IMR-90 (cell line): ENCODE measurements around the gene FTL. TPM values are rescaled to one million over a fixed set of nuclear protein-coding genes. Genes with fewer than 3 reads are reported as not detected.
A peak's percentile ranks its signal among the peaks of the same experiment; 100 is the strongest.

Experiments
- ATAC-seq: fragments of 200-7000 bp; cut with Tn5 transposase; 2 replicates; pipeline ENCODE4 v1.9.1; 2020; ENCODE audit warnings: low read depth, mild to moderate bottlenecking, moderate library complexity
- BruUV-seq: library from RNA; stranded (reverse); fragments of 400-500 nt; replicated peaks from 2 replicates; lab custom pipeline; 2021; lab: Mats Ljungman, UMichigan
- CTCF ChIA-PET: fragments of 300-600 bp; formaldehyde crosslinking; extraction: SDS; loops from one replicate; lab custom pipeline; 2021; ENCODE audit warnings: antibody characterized with exemption; lab: Yijun Ruan, JAX
- POLR2A ChIA-PET: fragments of 300-600 bp; sonication (Branson Sonifier 250); formaldehyde crosslinking; loops from one replicate; lab custom pipeline; 2022; ENCODE audit warnings: antibody characterized with exemption; ENCODE audit not compliant: unreplicated experiment; lab: Charles Lee
- DNase-seq: peaks from one replicate; pipeline ENCODE4 v3.0.0; 2013
- H2AFZ ChIP-seq: replicated peaks from 2 replicates; pipeline ENCODE3; 2013; ENCODE audit warnings: low read length, mild to moderate bottlenecking; ENCODE audit not compliant: poor library complexity
- H2AK5ac ChIP-seq: 2 replicates; pipeline ENCODE4 v1.6.1; 2013; ENCODE audit warnings: low read depth, low read length, inconsistent platforms
- H2AK9ac ChIP-seq: replicated peaks from 2 replicates; pipeline ENCODE3; 2013; ENCODE audit warnings: mild to moderate bottlenecking, low read depth, low read length, moderate library complexity; ENCODE audit not compliant: poor library complexity
- H2BK120ac ChIP-seq: 2 replicates; pipeline ENCODE4 v1.6.1; 2013; ENCODE audit warnings: low read depth, low read length, inconsistent platforms
- H2BK15ac ChIP-seq: 3 replicates; pipeline ENCODE4 v1.6.1; 2013; ENCODE audit warnings: low read depth, low read length, inconsistent platforms
- H2BK20ac ChIP-seq: 2 replicates; pipeline ENCODE4 v1.6.1; 2013; ENCODE audit warnings: low read depth, mild to moderate bottlenecking, inconsistent platforms, low read length, moderate library complexity
- H2BK5ac ChIP-seq: 2 replicates; pipeline ENCODE4 v1.6.1; 2013; ENCODE audit warnings: mild to moderate bottlenecking, low read depth, low read length, inconsistent platforms; ENCODE audit not compliant: poor library complexity, severe bottlenecking
- H3K14ac ChIP-seq: replicated peaks from 2 replicates; pipeline ENCODE4 v1.6.1; 2013; ENCODE audit warnings: low read depth, low read length, inconsistent platforms
- H3K18ac ChIP-seq: 2 replicates; pipeline ENCODE4 v1.6.1; 2013; ENCODE audit warnings: low read depth, low read length, control low read depth
- H3K23ac ChIP-seq: 2 replicates; pipeline ENCODE4 v1.6.1; 2013; ENCODE audit warnings: low read depth, low read length, inconsistent platforms
- H3K27ac ChIP-seq: 2 replicates; pipeline ENCODE4 v1.5.1; 2013; ENCODE audit warnings: mild to moderate bottlenecking, control low read depth, low read length; ENCODE audit not compliant: insufficient read depth
- H3K27me3 ChIP-seq: 2 replicates; pipeline ENCODE4 v1.6.1; 2013; ENCODE audit warnings: low read length; ENCODE audit not compliant: control insufficient read depth, insufficient read depth
- H3K36me3 ChIP-seq: 2 replicates; pipeline ENCODE4 v1.6.1; 2013; ENCODE audit warnings: low read length, mixed read lengths; ENCODE audit not compliant: control insufficient read depth, insufficient read depth
- H3K4ac ChIP-seq: 2 replicates; pipeline ENCODE4 v1.6.1; 2013; ENCODE audit warnings: low read depth, low read length, inconsistent platforms
- H3K4me1 ChIP-seq: 2 replicates; pipeline ENCODE4 v1.6.1; 2013; ENCODE audit warnings: low read length, mixed read lengths; ENCODE audit not compliant: control insufficient read depth, insufficient read depth
- H3K4me2 ChIP-seq: 2 replicates; pipeline ENCODE4 v1.6.1; 2013; ENCODE audit warnings: low read depth, mild to moderate bottlenecking, control low read depth, low read length, moderate library complexity
- H3K4me3 ChIP-seq: 2 replicates; pipeline ENCODE4 v1.5.1; 2013; ENCODE audit warnings: low read depth, mild to moderate bottlenecking, control low read depth, low read length, moderate library complexity; ENCODE audit not compliant: insufficient read depth
- H3K56ac ChIP-seq: 2 replicates; pipeline ENCODE4 v1.6.1; 2013; ENCODE audit warnings: low read length, inconsistent platforms; ENCODE audit not compliant: insufficient read depth; ENCODE audit errors: extremely low read depth
- H3K79me1 ChIP-seq, 2 experiments: 2 replicates each; pipeline ENCODE4 v1.6.1; 2013; ENCODE audit warnings: low read length in 2 of 2, inconsistent platforms in 1 of 2, low read depth in 1 of 2
- H3K9ac ChIP-seq: 2 replicates; pipeline ENCODE4 v1.6.1; 2013; ENCODE audit warnings: low read depth, low read length, control low read depth
- H3K9me1 ChIP-seq: 2 replicates; pipeline ENCODE4 v1.6.1; 2013; ENCODE audit warnings: low read length, inconsistent platforms; ENCODE audit not compliant: insufficient read depth
- H3K9me3 ChIP-seq: 2 replicates; pipeline ENCODE4 v1.6.1; 2013; ENCODE audit warnings: low read length; ENCODE audit not compliant: control insufficient read depth, insufficient read depth
- H4K20me1 ChIP-seq: 2 replicates; pipeline ENCODE4 v1.6.1; 2013; ENCODE audit warnings: low read length, inconsistent platforms; ENCODE audit not compliant: insufficient read depth
- H4K5ac ChIP-seq: 2 replicates; pipeline ENCODE4 v1.6.1; 2013; ENCODE audit warnings: mild to moderate bottlenecking, low read depth, low read length, control low read depth
- H4K8ac ChIP-seq, 2 experiments: 2 replicates each; pipeline ENCODE4 v1.6.1; 2013; ENCODE audit warnings: low read depth in 2 of 2, low read length in 2 of 2, control low read depth in 1 of 2, inconsistent platforms in 1 of 2
- H4K91ac ChIP-seq: 2 replicates; pipeline ENCODE4 v1.6.1; 2013; ENCODE audit warnings: low read depth, low read length, inconsistent platforms; ENCODE audit not compliant: insufficient read depth
- BHLHE40 ChIP-seq: fragments of 150-350 bp; IDR thresholded peaks from 2 replicates; pipeline ENCODE4 v1.6.1; 2016; ENCODE audit warnings: mild to moderate bottlenecking, low read depth, low read length
- CHD1 ChIP-seq: IDR thresholded peaks from 2 replicates; pipeline ENCODE4 v1.6.1; 2012; ENCODE audit warnings: low read depth, low read length, improper control_type of control experiment
- ELK1 ChIP-seq: fragments of 150-350 bp; IDR thresholded peaks from 2 replicates; pipeline ENCODE4 v1.6.1; 2016; ENCODE audit warnings: low read depth, mild to moderate bottlenecking, low read length, moderate library complexity, borderline replicate concordance
- FOS ChIP-seq: fragments of 150-350 bp; IDR thresholded peaks from 2 replicates; pipeline ENCODE4 v1.6.1; 2016; ENCODE audit warnings: low read depth, low read length
- MAFK ChIP-seq: IDR thresholded peaks from 2 replicates; pipeline ENCODE4 v1.6.1; 2012; ENCODE audit warnings: low read depth, low read length, improper control_type of control experiment
- MAZ ChIP-seq: IDR thresholded peaks from 2 replicates; pipeline ENCODE4 v1.6.1; 2012; ENCODE audit warnings: low read depth, mild to moderate bottlenecking, low read length, improper control_type of control experiment, moderate library complexity, borderline replicate concordance
- NFE2L2 ChIP-seq: fragments of 150-350 bp; IDR thresholded peaks from 2 replicates; pipeline ENCODE4 v1.6.1; 2016; ENCODE audit warnings: low read depth, mild to moderate bottlenecking, low read length
- POLR2A ChIP-seq: IDR thresholded peaks from 2 replicates; pipeline ENCODE4 v1.6.1; 2012; ENCODE audit warnings: mild to moderate bottlenecking, low read depth, low read length
- RAD21 ChIP-seq: IDR thresholded peaks from 2 replicates; pipeline ENCODE4 v1.6.1; 2012; ENCODE audit warnings: low read length, improper control_type of control experiment
- RCOR1 ChIP-seq: IDR thresholded peaks from 2 replicates; pipeline ENCODE4 v1.6.1; 2012; ENCODE audit warnings: mild to moderate bottlenecking, low read length, improper control_type of control experiment; ENCODE audit not compliant: insufficient replicate concordance
- WGBS, 2 experiments: methylation state at CpG; one replicate each; pipeline versions ENCODE4 v1.1.5 to v1.1.7; 2013; ENCODE audit warnings: missing lambda C conversion rate in 2 of 2; ENCODE audit not compliant: insufficient read length in 1 of 2; ENCODE audit errors: extremely low coverage in 2 of 2; 5-methylcytosine and 5-hydroxymethylcytosine counted together
- dilution Hi-C: fragments of 300-500 bp; cut with HindIII; formaldehyde crosslinking; loops from one replicate; pipeline ENCODE4 v1.14.3; 2018; ENCODE audit warnings: low sequenced_read_pairs; ENCODE audit not compliant: unreplicated experiment
- in situ Hi-C: fragments of 300-500 bp; cut with MboI; formaldehyde crosslinking; loops from 3 replicates; pipeline ENCODE4 v1.14.3; 2019; ENCODE audit warnings: low sequenced_read_pairs, inconsistent platforms, mixed read lengths
- intact Hi-C: fragments of 100-400 bp; cut with micrococcal nuclease; formaldehyde crosslinking; loops from 2 replicates; pipeline ENCODE4 v1.10.0; 2022
- polyA plus RNA-seq, 3 experiments: library from polyadenylated mRNA; depleted of rRNA; stranded (reverse); fragments of >200 nt; gene quantifications; 2 replicates each; pipeline ENCODE4 v1.2.3, GENCODE V29; 2012; ENCODE audit warnings: low replicate concordance in 1 of 3
- total RNA-seq: library from RNA; depleted of rRNA; stranded (reverse); fragments of >200 nt; gene quantifications from 2 replicates; pipeline ENCODE4 v1.2.3, GENCODE V29; 2012

Gene FTL
- total and polyA plus RNA-seq, 2 of the 4 experiments (the other 2 are of a cell fraction) = 1,057 to 2,944 TPM

GRCh38 chr19:48962849-48963165 is 2.3 kb upstream of the FTL start (continued):
- TF ChIP-seq CHD1 = no peak

DNA sequence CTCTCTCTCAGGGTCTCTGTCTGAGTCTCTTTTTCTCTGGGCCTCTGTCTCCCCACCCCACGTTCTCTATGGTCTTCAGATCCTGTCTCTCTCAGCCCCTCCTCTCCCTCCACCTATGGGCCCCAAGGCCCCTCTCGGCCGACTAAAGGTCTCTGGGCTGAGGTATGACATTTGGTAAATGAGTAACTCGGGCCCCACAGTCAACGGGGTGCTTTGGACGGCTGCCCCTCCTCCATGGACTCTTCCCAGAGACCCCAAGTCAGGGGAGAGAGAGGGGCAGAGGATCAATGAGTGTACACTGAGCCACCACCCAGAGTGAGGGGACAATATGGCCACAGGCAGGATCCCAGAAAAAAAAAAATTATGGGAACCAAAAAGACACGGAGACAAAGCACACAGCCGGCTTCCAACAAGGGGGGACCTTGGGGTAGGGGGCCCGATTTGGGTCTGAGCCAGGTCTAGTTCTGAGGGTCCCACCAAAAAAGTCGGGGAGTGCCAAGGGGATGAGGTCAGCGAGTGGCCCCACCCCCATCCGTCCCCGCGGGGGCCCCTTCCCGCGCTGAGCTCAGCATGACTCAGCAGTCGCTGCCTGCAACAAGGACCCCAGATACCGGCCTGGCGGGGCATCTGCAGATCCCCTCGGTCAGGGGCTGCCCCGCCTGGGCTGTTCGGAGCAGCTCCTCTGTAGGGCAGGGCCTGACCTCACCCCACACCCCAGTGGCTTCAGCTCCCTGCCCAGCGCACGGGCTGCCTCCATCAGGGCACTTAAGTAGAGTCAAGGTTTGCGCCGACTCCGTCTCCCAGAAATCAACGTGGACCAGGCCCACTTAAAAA is 1.5 kb upstream of the FTL start:
- CTCF ChIA-PET = interaction anchor here (1.3 kb wide), 1 partner anchor 30 kb away, joined by 3 read pairs; the partner anchor contains the start of gene RUVBL2
- no TSS peak for BruUV-seq
- Histone ChIP-seq H3K14ac (peak overlapping the region; percentile 98), H3K36me3 (peaks cover 21% of the 10 kb centered on the region), H2BK15ac (peak overlapping the region; percentile 89; the same call in 2 of the 3 replicates), H3K9me3 (no peaks in the 10 kb centered on the region), H3K4ac (peak overlapping the region; percentile 99), H3K27ac (peak overlapping the region; percentile 96), H3K4me3 (0 out of 2 replicates have a peak overlapping the region, but pooled peaks have one; percentile 2), H3K9ac (peak overlapping the region; percentile 70), H3K79me1 (peaks cover 0 to 67% of the 10 kb centered on the region in 2 experiments; a peak in 3 of 4 replicates), H4K5ac (peak overlapping the region; percentile 97), H4K8ac (peak overlapping the region; percentile 63 to 92), H2BK5ac (peak overlapping the region; percentile 99), H2BK120ac (peak overlapping the region; percentile 99), H3K27me3 (no peaks in the 10 kb centered on the region), H2AK9ac (peak overlapping the region; percentile 91), H3K56ac (peak overlapping the region; percentile 88), H3K4me1 (peaks cover 20% of the 10 kb centered on the region), H4K91ac (peak overlapping the region; percentile 98), H2AFZ (peak overlapping the region; percentile 82), H3K18ac (peak overlapping the region; percentile 96), H4K20me1 (peaks cover 34% of the 10 kb centered on the region), H3K23ac (peak overlapping the region; percentile 99), H2BK20ac (peak overlapping the region; percentile 99), H2AK5ac (peak overlapping the region; percentile 94), H3K4me2 (peak overlapping the region; percentile 49), H3K9me1 (peaks cover 11% of the 10 kb centered on the region)
- dilution Hi-C loops = no loop called here
- DNase-seq = peak; percentile 71
- intact Hi-C loops = loop anchor here (2.0 to 10.0 kb wide), 2 partner anchors 89 to 319 kb away; partner anchors contain the start of gene CA11
- peak; percentile 18 for ATAC-seq
- POLR2A ChIA-PET = interaction anchor here (0.6 to 1.3 kb wide), 6 partner anchors 9 to 119 kb away, joined by 3 to 8 read pairs (median 4); partner anchors contain the start of genes BAX, NUCB1 and PPP1R15A
- WGBS, 2 experiments = 9% methylated on average over 6 of the region's 28 CpGs; no CpG with 5 or more reads in 1 of the 2 experiments
- in situ Hi-C loops = loop anchor here (5.0 to 10.0 kb wide), 2 partner anchors 71 to 319 kb away; partner anchors contain the start of gene CA11
- TF ChIP-seq FOS = peak; percentile 78
- peak; percentile 98 for TF ChIP-seq NFE2L2
- no peak for TF ChIP-seq POLR2A
- TF ChIP-seq ELK1 = no peak
- TF ChIP-seq MAFK = peak; percentile 90
- TF ChIP-seq RAD21 = no peak
- TF ChIP-seq CHD1 = no peak
- TF ChIP-seq RCOR1 = no peak
- 0 out of 2 replicates have a peak, but pooled peaks have one; percentile 15 for TF ChIP-seq BHLHE40
- TF ChIP-seq MAZ = peak; percentile 97
